ENCODE measurements around the gene TICRR. TPM values are rescaled to one million over a fixed set of nuclear protein-coding genes. Genes with fewer than 3 reads are reported as not detected.
"Not testable (repeated sequence)": the region's sequence is repeated elsewhere in the genome, so short reads cannot be mapped to it uniquely, and the experiment has no call there.

The TICRR gene, protein sequence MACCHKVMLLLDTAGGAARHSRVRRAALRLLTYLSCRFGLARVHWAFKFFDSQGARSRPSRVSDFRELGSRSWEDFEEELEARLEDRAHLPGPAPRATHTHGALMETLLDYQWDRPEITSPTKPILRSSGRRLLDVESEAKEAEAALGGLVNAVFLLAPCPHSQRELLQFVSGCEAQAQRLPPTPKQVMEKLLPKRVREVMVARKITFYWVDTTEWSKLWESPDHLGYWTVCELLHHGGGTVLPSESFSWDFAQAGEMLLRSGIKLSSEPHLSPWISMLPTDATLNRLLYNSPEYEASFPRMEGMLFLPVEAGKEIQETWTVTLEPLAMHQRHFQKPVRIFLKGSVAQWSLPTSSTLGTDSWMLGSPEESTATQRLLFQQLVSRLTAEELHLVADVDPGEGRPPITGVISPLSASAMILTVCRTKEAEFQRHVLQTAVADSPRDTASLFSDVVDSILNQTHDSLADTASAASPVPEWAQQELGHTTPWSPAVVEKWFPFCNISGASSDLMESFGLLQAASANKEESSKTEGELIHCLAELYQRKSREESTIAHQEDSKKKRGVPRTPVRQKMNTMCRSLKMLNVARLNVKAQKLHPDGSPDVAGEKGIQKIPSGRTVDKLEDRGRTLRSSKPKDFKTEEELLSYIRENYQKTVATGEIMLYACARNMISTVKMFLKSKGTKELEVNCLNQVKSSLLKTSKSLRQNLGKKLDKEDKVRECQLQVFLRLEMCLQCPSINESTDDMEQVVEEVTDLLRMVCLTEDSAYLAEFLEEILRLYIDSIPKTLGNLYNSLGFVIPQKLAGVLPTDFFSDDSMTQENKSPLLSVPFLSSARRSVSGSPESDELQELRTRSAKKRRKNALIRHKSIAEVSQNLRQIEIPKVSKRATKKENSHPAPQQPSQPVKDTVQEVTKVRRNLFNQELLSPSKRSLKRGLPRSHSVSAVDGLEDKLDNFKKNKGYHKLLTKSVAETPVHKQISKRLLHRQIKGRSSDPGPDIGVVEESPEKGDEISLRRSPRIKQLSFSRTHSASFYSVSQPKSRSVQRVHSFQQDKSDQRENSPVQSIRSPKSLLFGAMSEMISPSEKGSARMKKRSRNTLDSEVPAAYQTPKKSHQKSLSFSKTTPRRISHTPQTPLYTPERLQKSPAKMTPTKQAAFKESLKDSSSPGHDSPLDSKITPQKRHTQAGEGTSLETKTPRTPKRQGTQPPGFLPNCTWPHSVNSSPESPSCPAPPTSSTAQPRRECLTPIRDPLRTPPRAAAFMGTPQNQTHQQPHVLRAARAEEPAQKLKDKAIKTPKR (N-terminal part only)
- 3.2 and 9.2 TPM in 2 replicates for total RNA-seq

DNA sequence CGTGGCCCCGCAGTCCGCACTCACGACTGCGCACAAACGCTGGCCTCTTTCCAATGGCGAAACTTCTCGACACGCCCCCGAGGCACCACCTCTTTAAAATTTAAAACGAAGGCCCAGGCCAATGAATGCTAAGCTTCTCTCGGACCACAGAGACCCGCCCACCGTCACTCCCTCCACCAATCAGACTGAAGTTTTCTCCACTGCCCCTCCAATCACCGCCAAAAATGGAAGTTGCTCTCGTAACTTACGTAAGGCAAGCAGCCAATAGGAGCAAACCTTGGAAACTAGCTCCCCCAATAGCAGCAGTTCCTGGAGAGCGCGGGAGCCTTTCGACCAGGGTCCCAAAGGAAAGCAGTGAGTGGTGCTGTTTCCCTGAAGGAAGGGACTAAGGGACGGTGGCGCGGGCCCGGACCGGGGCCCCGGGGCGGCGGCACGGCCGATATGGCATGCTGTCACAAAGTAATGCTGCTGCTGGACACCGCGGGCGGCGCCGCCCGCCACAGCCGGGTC lies at the start of gene TICRR:
TSS of gene TICRR (plus strand) at position 324 of the 510 bp plus-strand sequence. CDS start at position 442, 118 bp downstream.
- DNase-seq (ENCODE audit: low read depth, low spot score): peak; percentile 99

- DNase-seq (ENCODE audit: low read depth, low spot score): no peak
Observed at GRCh38 chr15:89526181-89526580, 49.1 kb upstream of the TICRR start.

DNA sequence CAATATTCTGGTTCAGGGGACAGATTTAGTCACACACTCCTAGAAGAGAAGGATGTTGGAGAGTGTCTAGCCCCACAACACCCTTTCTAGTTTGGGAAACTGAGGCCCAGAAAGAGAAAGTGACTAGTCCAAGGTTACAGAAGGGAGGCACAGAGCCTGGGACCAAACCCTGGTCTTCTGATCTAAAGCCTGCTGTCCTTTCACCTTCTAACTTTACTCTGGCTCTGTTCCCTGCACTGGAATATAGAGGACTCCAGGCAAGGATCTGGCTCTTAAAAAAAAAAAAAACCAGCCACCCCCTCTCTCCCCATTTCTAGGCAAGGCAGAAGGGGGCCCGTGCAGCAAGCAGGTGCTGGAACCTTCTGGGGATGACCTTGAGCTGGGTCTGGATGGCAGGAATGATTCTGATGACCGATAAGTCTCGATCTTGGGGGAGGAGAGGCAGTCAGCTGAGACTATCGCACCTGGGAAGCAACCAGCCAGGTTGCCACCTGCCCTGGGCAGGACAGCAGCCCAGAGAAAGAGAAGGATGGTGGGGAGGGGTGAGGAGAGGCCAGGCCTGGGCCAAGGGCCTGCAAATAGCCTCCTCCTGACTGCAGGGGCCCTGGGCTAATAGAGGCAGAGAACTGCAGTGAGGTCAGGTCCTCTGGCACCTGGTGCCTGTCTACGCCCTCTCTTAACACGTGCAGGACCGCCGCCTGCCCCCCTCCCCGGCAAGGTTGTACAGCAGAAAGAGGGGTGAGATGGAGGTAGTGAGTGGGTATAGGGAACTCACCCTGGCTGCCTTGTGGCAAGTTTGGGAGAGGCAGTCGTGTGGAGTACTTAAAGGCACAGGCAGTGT lies 48.4 kb upstream of the TICRR start:
- no peak for DNase-seq (ENCODE audit: low read depth, low spot score)

GRCh38 chr15:89528757-89529352 lies 46.4 kb upstream of the TICRR start:
- no peak for DNase-seq (ENCODE audit: low read depth, low spot score)

DNA sequence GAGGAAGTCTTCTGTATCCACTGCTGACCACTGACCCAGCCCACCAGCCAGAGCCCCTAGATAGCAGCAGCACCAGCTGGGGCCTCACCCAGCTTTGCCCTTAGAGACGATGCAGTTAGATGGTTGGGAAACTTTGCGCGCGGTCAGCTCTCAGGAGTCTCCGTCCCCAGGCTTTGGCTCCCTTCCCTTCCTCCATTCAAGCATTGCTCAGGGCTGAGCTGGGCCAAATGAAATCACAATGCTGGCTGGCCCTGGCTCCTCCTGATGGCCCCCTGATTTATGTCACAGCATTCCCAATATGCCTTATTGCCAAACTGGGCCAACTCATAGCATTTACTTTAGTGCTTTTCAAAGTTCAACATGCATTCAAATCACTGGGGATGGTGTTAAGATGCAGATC lies 44.3 kb upstream of the TICRR start:
- DNase-seq (ENCODE audit: low read depth, low spot score): no peak

- no peak for DNase-seq (ENCODE audit: low read depth, low spot score)
Observed at GRCh38 chr15:89531796-89532537, 43.3 kb upstream of the TICRR start.

DNA sequence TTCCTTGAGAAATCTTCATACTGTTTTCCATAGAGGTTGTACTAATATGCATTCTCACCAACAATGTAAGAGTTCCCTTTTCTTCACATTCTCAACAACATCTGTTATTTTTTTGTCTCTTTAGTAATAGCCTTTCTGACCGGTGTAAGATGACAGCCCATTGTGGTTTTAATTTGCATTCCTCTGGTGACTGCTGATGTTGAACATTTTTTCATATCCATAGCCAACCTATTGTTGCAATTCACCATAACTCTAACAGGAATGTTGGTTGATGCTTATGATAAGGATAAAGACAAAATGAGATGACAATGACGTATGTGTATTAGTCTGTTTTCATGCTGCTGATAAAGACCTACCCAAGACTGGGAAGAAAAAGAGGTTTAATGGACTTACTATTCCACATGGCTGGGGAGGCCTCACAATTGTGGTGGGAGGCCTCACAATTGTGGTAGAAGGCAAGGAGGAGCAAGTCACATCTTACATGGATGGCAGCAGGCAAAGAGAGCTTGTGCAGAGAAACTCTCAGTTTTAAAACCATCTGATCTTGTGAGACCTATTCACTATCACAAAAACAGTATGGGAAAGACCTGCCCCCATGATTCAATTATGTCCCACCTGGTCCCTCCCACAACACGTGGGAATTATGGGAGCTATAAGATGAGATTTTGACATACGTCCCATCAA lies 41.3 kb upstream of the TICRR start:
- no peak for DNase-seq (ENCODE audit: low read depth, low spot score)

GRCh38 chr15:89539027-89539426 lies 36.2 kb upstream of the TICRR start:
- DNase-seq (ENCODE audit: low read depth, low spot score): no peak

GRCh38 chr15:89542369-89542768 lies 32.9 kb upstream of the TICRR start:
- no peak for DNase-seq (ENCODE audit: low read depth, low spot score)

GRCh38 chr15:89543389-89543788 lies 31.9 kb upstream of the TICRR start:
- no peak for DNase-seq (ENCODE audit: low read depth, low spot score)

DNA sequence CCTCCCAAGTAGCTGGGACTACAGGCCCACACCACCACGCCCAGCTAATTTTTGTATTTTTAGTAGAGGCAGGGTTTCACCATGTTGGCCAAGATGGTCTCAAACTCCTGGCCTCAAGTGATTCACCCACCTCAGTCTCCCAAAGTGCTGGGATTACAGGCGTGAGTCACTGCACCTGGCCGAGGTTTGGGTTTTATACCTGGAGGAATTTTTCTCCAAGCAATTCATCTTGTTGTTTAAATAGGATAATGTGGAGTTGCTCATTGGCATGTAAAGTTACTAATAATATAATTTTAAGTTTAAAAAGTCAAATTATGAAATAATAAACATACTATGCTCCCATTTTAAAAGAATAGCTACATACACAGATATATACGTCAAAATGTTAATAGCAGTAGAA lies 26.1 kb upstream of the TICRR start:
- not testable (repeated sequence) for DNase-seq (ENCODE audit: low read depth, low spot score)

DNA sequence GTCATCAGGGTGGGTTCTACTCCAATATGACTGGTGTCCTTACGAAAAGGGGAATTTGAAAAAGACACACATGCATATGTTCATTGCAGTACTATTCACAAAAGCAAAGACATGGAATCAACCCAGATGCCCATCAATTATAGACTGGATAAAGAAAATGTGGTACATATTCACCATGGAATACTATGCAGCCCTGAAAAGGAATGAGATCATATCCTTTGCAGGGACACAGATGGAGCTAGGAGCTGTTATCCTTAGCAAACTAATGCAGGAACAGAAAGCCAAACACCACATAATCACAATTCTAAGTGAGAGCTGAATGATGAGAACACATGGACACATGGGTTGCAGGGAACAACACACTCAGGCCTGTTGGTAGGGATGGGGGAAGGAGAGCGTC lies 24.8 kb upstream of the TICRR start:
- DNase-seq (ENCODE audit: low read depth, low spot score): no peak

DNA sequence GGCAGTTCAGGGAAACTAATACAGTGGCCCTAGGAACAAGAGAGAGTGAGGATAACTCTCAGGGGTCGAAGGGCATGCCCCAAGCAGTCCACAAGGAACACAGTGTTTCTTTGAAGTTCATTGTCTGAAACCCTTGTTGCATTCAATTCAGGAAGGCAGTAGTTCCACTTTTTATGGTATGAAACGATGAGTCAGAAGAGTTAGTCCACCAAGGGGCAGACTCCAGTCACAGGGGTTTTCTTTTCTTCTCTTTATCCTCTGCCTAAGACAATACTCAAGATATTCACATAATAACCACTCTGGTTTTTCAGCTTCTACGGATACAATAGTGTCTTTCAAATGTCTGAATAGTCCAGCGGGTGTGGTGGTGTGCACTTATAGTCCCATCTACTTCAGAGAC lies 23.7 kb upstream of the TICRR start:
- no peak for DNase-seq (ENCODE audit: low read depth, low spot score)

DNA sequence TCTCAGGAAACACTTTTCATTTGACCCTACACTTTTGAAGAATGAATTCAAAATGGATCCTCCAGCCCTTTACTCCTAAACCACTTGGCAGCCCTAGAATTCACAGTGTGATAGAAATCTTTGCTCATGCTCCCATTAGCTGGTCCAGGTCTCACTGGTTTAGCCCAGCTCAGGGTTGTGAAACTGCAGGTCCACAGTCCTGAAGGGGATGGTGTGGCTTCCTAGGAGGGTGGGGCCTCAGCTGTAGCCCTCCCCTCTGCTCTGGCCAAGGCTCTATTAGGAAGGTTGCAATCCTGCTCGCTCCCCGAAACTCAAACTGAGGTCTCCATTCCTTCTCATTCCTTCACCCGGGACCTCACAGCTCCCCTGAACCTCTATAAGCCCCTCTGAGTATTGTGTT lies 21.6 kb upstream of the TICRR start:
- DNase-seq (ENCODE audit: low read depth, low spot score): no peak

- no peak for DNase-seq (ENCODE audit: low read depth, low spot score)
Observed at GRCh38 chr15:89554247-89554646, 21.0 kb upstream of the TICRR start.

- no peak for DNase-seq (ENCODE audit: low read depth, low spot score)
Observed at GRCh38 chr15:89555768-89556167, 19.5 kb upstream of the TICRR start.

GRCh38 chr15:89556413-89557262 lies 18.6 kb upstream of the TICRR start:
- peak; percentile 44 for DNase-seq (ENCODE audit: low read depth, low spot score)

DNA sequence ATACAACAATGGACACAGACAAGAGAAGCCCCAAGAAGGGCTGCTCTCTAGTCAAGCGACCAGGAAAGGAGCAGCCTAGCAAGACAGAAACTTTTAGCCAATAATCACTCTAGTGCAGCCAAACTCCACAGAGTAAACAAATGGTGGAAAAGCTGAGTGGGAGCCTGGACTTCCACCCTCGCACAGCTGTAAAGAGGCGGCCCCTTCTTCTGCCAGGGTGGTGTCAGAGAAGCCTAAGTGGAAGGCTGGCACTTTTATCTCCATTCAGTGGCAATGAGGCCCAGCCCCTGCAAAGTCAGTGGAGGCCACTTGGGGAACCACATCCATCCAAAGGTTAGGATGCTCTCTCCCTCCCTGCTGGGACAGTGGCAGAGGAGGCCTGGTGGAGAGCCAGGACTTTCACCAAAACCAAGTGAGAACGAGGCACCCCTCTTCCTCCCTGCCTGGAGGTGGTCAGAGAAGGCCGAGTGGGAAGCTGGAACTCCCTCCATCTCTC lies 15.5 kb upstream of the TICRR start:
- no peak for DNase-seq (ENCODE audit: low read depth, low spot score)
